ENCODE results near the gene P2RY8.

DNA sequence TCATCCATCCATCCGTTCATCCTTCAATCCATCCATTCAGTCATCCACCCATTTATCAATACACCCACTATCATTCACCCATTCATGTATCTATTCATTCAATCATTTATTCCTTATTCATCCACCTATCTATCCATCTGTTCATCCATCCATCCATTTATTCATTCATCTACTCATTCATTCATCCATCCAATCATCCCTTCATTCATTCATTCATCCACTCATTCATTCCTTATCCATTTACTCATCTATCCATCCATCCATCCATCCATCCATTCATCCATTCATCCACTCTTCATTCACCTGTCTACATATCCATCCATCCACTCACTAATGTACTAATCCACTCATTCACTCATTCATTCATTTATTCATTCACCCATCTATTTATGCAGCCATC, 9.5 kb downstream of the P2RY8 start:
- TF ChIP-seq CTCF (IDR thresholded peaks at IDR 0.05; ENCODE audit: low read length) (no peak), EZH2phosphoT487 (IDR thresholded peaks at IDR 0.05; ENCODE audit: low read length) (no peak)

Data from MM.1S (cell line).